Natural killer cell (primary cell): ENCODE data around the gene DIO1. TPM values are rescaled to one million over a fixed set of nuclear protein-coding genes. Genes with fewer than 3 reads are reported as not detected.
"Not testable (repeated sequence)": the region's sequence is repeated elsewhere in the genome, so short reads cannot be mapped to it uniquely, and the experiment has no call there.

Experiments
- ATAC-seq, 3 donors: fragments of 150-1000 bp in 2 of 3; fragments of 200-7000 bp in 1 of 3; cut with Tn5 transposase; 1 replicate in 1 of 3; 2 replicates in 2 of 3; pipeline ENCODE4 v1.10.0; 2021; ENCODE audit warnings: mild to moderate bottlenecking in 2 of 3, moderate library complexity in 2 of 3
- DNase-seq, 2 donors: peaks; one replicate each; pipeline versions ENCODE4 v3.0.0 to v3.0.0-alpha.2; 2013 to 2021; ENCODE audit warnings: mixed read lengths in 1 of 2
- H3K27ac ChIP-seq: one replicate; pipeline ENCODE4 v1.5.1; 2013; ENCODE audit warnings: mild to moderate bottlenecking, low read length
- H3K27me3 ChIP-seq: one replicate; pipeline ENCODE4 v1.6.1; 2013; ENCODE audit warnings: low read length; ENCODE audit not compliant: control insufficient read depth, insufficient read depth
- H3K36me3 ChIP-seq: one replicate; pipeline ENCODE4 v1.6.1; 2013; ENCODE audit warnings: low read length; ENCODE audit not compliant: control insufficient read depth, insufficient read depth
- H3K4me1 ChIP-seq: one replicate; pipeline ENCODE4 v1.6.1; 2013; ENCODE audit warnings: low read length; ENCODE audit not compliant: control insufficient read depth, insufficient read depth
- H3K4me3 ChIP-seq: one replicate; pipeline ENCODE4 v1.5.1; 2013; ENCODE audit warnings: low read length
- H3K9me3 ChIP-seq: one replicate; pipeline ENCODE4 v1.6.1; 2013; ENCODE audit warnings: low read length; ENCODE audit not compliant: control insufficient read depth, insufficient read depth
- H3K27ac Mint-ChIP-seq, 2 donors: one replicate each; pipeline ENCODE4 v1.8.0; 2022; ENCODE audit warnings: mild to moderate bottlenecking in 2 of 2, mixed read lengths in 2 of 2, moderate library complexity in 1 of 2
- H3K27me3 Mint-ChIP-seq, 2 donors: one replicate each; pipeline ENCODE4 v1.8.0; 2022; ENCODE audit warnings: low read depth in 2 of 2, mixed read lengths in 2 of 2
- H3K36me3 Mint-ChIP-seq: one replicate; pipeline ENCODE4 v1.8.0; 2022; ENCODE audit warnings: mixed read lengths
- H3K4me1 Mint-ChIP-seq, 2 donors: one replicate each; pipeline ENCODE4 v1.8.0; 2022; ENCODE audit warnings: mixed read lengths in 2 of 2
- H3K4me3 Mint-ChIP-seq: one replicate; pipeline ENCODE4 v1.8.0; 2022; ENCODE audit warnings: mild to moderate bottlenecking, moderate library complexity, mixed read lengths
- H3K9me3 Mint-ChIP-seq, 2 donors: one replicate each; pipeline ENCODE4 v1.8.0; 2022; ENCODE audit warnings: mixed read lengths in 2 of 2
- WGBS: methylation state at CpG from one replicate; pipeline ENCODE4 v1.1.7; 2013; ENCODE audit warnings: missing lambda C conversion rate; ENCODE audit not compliant: insufficient coverage; 5-methylcytosine and 5-hydroxymethylcytosine counted together
- intact Hi-C: fragments of 100-400 bp; cut with micrococcal nuclease; formaldehyde crosslinking; loops from one replicate; pipeline ENCODE4 v1.14.2; 2022
- total RNA-seq, 4 donors: library from RNA; stranded (reverse); fragments of 120-200 nt in 1 of 4; gene quantifications; one replicate each; pipeline versions ENCODE4 v1.2.3 to v1.2.4, GENCODE V29; 2013 to 2022
- TF ChIP-seq, protein P1 (sequence below): fragments of 200-600 bp; IDR thresholded peaks from one replicate; pipeline ENCODE4 v1.8.0; 2022; ENCODE audit warnings: antibody characterized with exemption

DIO1 gene
- total RNA-seq, 3 donors from 2014 or later (not counting 1 experiment from before 2014, with no cell fraction given): not detected

DNA sequence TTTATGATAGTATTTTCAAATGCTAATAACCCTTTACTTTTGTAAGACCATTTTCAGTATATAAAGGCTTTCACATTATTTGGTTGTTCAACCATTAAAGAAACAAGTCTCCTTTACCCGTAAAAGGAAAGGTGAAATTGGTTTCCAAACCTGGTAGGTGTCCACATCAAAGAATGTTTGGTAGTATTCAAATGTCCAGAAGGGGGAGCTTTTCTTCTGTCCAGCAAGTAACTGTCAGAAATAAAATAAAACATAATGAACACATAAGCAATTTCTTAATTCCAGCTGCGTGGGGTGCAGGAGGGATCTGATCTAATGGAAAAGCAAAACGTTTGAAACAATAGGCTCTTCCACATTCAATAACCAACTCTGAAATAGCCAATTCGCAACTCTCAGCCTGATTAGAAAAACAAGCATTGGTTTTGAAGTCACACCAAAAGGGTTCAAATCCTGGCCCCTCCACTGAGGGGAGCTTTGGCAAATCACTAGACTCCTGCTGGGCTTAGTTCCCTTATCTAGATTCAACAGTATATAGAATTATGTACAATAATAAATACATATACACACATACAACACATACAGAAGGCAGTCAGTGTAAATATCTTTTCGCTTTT lies 15.4 kb upstream of the DIO1 start:
- H3K27me3 ChIP-seq: no peaks in the 10 kb centered on the region
- H3K4me3 ChIP-seq: no peak overlapping the region
- H3K27ac ChIP-seq: no peak overlapping the region
- TF ChIP-seq, protein P1, sequence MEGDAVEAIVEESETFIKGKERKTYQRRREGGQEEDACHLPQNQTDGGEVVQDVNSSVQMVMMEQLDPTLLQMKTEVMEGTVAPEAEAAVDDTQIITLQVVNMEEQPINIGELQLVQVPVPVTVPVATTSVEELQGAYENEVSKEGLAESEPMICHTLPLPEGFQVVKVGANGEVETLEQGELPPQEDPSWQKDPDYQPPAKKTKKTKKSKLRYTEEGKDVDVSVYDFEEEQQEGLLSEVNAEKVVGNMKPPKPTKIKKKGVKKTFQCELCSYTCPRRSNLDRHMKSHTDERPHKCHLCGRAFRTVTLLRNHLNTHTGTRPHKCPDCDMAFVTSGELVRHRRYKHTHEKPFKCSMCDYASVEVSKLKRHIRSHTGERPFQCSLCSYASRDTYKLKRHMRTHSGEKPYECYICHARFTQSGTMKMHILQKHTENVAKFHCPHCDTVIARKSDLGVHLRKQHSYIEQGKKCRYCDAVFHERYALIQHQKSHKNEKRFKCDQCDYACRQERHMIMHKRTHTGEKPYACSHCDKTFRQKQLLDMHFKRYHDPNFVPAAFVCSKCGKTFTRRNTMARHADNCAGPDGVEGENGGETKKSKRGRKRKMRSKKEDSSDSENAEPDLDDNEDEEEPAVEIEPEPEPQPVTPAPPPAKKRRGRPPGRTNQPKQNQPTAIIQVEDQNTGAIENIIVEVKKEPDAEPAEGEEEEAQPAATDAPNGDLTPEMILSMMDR: peak; percentile 64
- Mint-ChIP-seq H3K4me3 (no peak overlapping the region), H3K27ac (no peak overlapping the region), H3K4me1 (peaks cover 0 to 6% of the 10 kb centered on the region in 2 donors), H3K9me3 (peaks cover 0 to 2% of the 10 kb centered on the region in 2 donors), H3K27me3 (no peaks in the 10 kb centered on the region), H3K36me3 (peaks cover 11% of the 10 kb centered on the region)
- 69% methylated on average over 5 of the region's 5 CpGs for WGBS
- H3K4me1 ChIP-seq: no peaks in the 10 kb centered on the region
- peaks cover 50% of the 10 kb centered on the region for H3K36me3 ChIP-seq
- ATAC-seq: no peak
- H3K9me3 ChIP-seq: no peaks in the 10 kb centered on the region
- intact Hi-C loops: loop anchor here (1.0 kb wide), 2 partner anchors 71 to 81 kb away; no protein-coding TSS in a partner anchor
- peak in 1 of 2 donors; percentile 46 for DNase-seq

DNA sequence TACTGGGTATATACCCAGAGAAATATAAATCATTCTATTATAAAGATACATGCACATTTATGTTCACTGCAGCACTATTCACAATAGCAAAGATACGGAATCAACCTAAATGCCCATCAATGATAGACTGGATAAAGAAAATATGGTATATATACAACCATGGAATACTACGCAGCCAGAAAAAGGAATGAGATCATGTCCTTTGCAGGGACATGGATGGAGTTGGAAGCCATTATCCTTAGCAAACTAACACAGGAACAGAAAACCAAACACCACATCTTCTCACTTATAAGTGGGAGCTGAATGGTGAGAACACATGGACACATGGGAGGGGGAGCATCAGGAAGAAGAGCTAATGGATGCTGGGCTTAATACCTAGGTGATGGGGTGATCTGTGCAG lies 12.1 kb upstream of the DIO1 start:
- H3K4me3 Mint-ChIP-seq, intact Hi-C loops, H3K27ac ChIP-seq, H3K4me3 ChIP-seq, H3K27me3 ChIP-seq, H3K27ac Mint-ChIP-seq, H3K4me1 ChIP-seq, ATAC-seq, H3K27me3 Mint-ChIP-seq, DNase-seq, H3K9me3 Mint-ChIP-seq, H3K9me3 ChIP-seq: not testable (repeated sequence)
- Mint-ChIP-seq H3K4me1 (peaks cover 8 to 21% of the 10 kb centered on the region in 2 donors), H3K36me3 (peaks cover 12% of the 10 kb centered on the region)
- no CpG with 5 or more reads among the region's 2 CpGs for WGBS
- H3K36me3 ChIP-seq: peaks cover 27% of the 10 kb centered on the region

DNA sequence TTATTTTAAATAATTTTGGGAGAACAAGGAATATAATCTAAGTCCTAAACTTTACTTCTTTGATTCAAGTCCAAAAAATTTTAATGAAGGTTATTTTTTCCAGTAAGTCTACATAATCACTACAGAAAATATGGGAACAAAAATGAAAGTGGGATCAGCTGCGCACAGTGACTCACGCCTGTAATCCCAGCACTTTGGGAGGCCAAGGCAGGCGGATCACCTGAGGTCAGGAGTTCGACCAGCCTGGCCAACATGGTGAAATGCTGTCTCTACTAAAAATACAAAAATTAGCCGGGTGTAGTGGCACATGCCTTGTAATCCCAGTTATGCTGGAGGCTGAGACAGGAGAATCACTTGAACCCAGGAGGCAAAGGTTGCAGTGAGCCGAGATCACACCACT lies 10.4 kb upstream of the DIO1 start:
- Mint-ChIP-seq H3K4me1 (peaks cover 16 to 25% of the 10 kb centered on the region in 2 donors), H3K36me3 (peaks cover 12% of the 10 kb centered on the region)
- H3K27ac Mint-ChIP-seq, intact Hi-C loops, H3K9me3 Mint-ChIP-seq, H3K27ac ChIP-seq, H3K4me3 Mint-ChIP-seq, H3K9me3 ChIP-seq, H3K4me1 ChIP-seq, H3K27me3 Mint-ChIP-seq, DNase-seq, ATAC-seq, H3K27me3 ChIP-seq, H3K4me3 ChIP-seq: not testable (repeated sequence)
- WGBS: over 99% methylated on average over 6 of the region's 6 CpGs
- peaks cover 14% of the 10 kb centered on the region for H3K36me3 ChIP-seq

DNA sequence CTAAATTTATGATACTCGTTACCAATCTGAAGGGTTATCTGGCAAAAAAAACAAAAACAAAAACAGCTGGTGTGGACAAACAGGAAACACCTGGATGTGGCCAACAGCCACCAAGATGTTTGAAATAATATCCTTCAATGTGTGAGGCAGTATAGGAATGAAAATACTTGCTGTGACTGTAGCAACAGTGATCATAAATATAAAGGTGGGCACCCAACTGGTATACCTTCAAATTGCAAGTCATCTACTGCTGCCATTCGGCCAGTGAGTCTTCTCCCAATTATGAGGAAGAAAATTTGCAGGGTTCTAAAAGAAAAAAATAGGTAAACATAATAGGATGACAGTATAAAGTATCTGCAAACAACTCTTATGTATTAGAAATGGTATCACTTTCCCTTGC lies 5.3 kb upstream of the DIO1 start:
- Mint-ChIP-seq H3K4me1 (peaks cover 38 to 43% of the 10 kb centered on the region in 2 donors), H3K36me3 (peaks cover 6% of the 10 kb centered on the region), H3K4me3 (peak overlapping the region; percentile 97), H3K27ac (peak overlapping the region; percentile 92 to 95), H3K27me3 (peaks cover 0 to 3% of the 10 kb centered on the region in 2 donors), H3K9me3 (no peaks in the 10 kb centered on the region)
- no peak overlapping the region for H3K27ac ChIP-seq
- 66% methylated on average over 2 of the region's 2 CpGs for WGBS
- H3K27me3 ChIP-seq: no peaks in the 10 kb centered on the region
- ATAC-seq (no peak), DNase-seq (no peak)
- no peak overlapping the region for H3K4me3 ChIP-seq
- TF ChIP-seq, protein P1: no peak
- H3K9me3 ChIP-seq: no peaks in the 10 kb centered on the region
- peaks cover 2% of the 10 kb centered on the region for H3K36me3 ChIP-seq
- peaks cover 13% of the 10 kb centered on the region for H3K4me1 ChIP-seq
- intact Hi-C loops: loop anchor here (1.0 kb wide), 1 partner anchor 58 kb away; the partner anchor contains the start of gene LRRC42
